Mesendoderm (in vitro differentiated cells): Measurements from ENCODE around the gene RUNX2.

ENCODE experiments used
- DNase-seq: peaks from one replicate; pipeline ENCODE4 v3.0.0; 2013
- H2AK5ac ChIP-seq: 2 replicates; pipeline ENCODE4 v1.6.1; 2013; ENCODE audit warnings: low read length, inconsistent platforms
- H2BK120ac ChIP-seq: 2 replicates; pipeline ENCODE4 v1.6.1; 2013; ENCODE audit warnings: low read depth, mild to moderate bottlenecking, low read length, moderate library complexity, mixed read lengths
- H2BK15ac ChIP-seq: replicated peaks from 2 replicates; pipeline ENCODE4 v1.6.1; 2013; ENCODE audit warnings: low read depth, mild to moderate bottlenecking, moderate library complexity
- H2BK5ac ChIP-seq: 2 replicates; pipeline ENCODE4 v1.6.1; 2013; ENCODE audit warnings: low read length, inconsistent platforms
- H3K18ac ChIP-seq: 2 replicates; pipeline ENCODE4 v1.6.1; 2013; ENCODE audit warnings: mild to moderate bottlenecking, low read length, mixed read lengths
- H3K23ac ChIP-seq: one replicate; pipeline ENCODE4 v1.6.1; 2013; ENCODE audit warnings: low read length
- H3K27ac ChIP-seq: 2 replicates; pipeline ENCODE4 v1.5.1; 2013; ENCODE audit warnings: low read depth, mild to moderate bottlenecking, inconsistent platforms, low read length, moderate library complexity
- H3K27me3 ChIP-seq: 2 replicates; pipeline ENCODE4 v1.6.1; 2013; ENCODE audit warnings: low read length, control low read depth, mild to moderate bottlenecking, inconsistent platforms; ENCODE audit not compliant: insufficient read depth, poor library complexity
- H3K36me3 ChIP-seq: 2 replicates; pipeline ENCODE4 v1.6.1; 2013; ENCODE audit warnings: low read length, inconsistent platforms; ENCODE audit not compliant: control insufficient read depth, insufficient read depth
- H3K4ac ChIP-seq: one replicate; pipeline ENCODE4 v1.6.1; 2013; ENCODE audit warnings: low read depth, mild to moderate bottlenecking, low read length, moderate library complexity
- H3K4me1 ChIP-seq: 2 replicates; pipeline ENCODE4 v1.6.1; 2013; ENCODE audit warnings: low read depth, low read length, inconsistent platforms; ENCODE audit not compliant: control insufficient read depth
- H3K4me2 ChIP-seq: 2 replicates; pipeline ENCODE4 v1.6.1; 2013; ENCODE audit warnings: low read length
- H3K4me3 ChIP-seq: 2 replicates; pipeline ENCODE4 v1.5.1; 2013; ENCODE audit warnings: mild to moderate bottlenecking, low read length
- H3K56ac ChIP-seq: one replicate; pipeline ENCODE4 v1.6.1; 2013; ENCODE audit warnings: low read length
- H3K79me1 ChIP-seq: 2 replicates; pipeline ENCODE4 v1.6.1; 2013; ENCODE audit warnings: low read length, inconsistent platforms
- H3K79me2 ChIP-seq: 2 replicates; pipeline ENCODE4 v1.6.1; 2013; ENCODE audit warnings: mild to moderate bottlenecking, low read length; ENCODE audit not compliant: control insufficient read depth, insufficient read depth
- H3K9ac ChIP-seq: 2 replicates; pipeline ENCODE4 v1.6.1; 2013; ENCODE audit warnings: low read length, inconsistent platforms
- H4K5ac ChIP-seq: one replicate; pipeline ENCODE4 v1.6.1; 2013; ENCODE audit warnings: low read length
- H4K8ac ChIP-seq: one replicate; pipeline ENCODE4 v1.6.1; 2013; ENCODE audit warnings: low read depth, mild to moderate bottlenecking, control low read depth, low read length, moderate library complexity
- WGBS: extraction: QIAGEN DNeasy Blood & Tissue Kit; methylation state at CpG from one replicate; pipeline ENCODE4 v1.1.7; 2013; ENCODE audit warnings: low lambda C conversion rate, missing lambda C conversion rate; ENCODE audit not compliant: insufficient coverage; ENCODE audit errors: extremely low coverage; 5-methylcytosine and 5-hydroxymethylcytosine counted together

The RUNX2 gene

DNA sequence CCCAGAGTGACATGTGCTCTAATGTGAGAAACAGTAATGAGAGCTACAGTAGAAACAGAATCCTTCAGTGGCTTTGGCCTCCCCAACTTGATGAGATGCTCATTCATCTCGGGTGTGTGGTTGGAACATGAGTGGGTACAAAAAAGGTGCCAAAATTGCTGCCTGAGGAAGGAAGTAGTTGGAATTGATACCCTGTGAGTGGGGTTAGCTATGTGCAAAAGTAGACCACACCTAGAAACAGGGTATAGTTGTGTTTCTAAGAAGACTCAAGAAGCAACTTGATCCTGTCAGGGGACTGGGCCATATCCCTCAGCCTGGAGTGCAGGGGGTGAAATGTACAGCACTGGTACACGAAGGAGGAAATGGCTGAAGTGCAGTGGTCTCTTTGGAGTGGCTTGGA, 256.0 kb downstream of the RUNX2 start:
- H3K4me1 ChIP-seq, result no peaks in the 10 kb centered on the region
- no peak overlapping the region for H3K4me3 ChIP-seq
- no peak overlapping the region for H3K18ac ChIP-seq
- no peaks in the 10 kb centered on the region for H3K79me2 ChIP-seq
- no peaks in the 10 kb centered on the region for H3K79me1 ChIP-seq
- no peak overlapping the region for H4K5ac ChIP-seq
- H3K9ac ChIP-seq, result no peak overlapping the region
- no CpG with 5 or more reads among the region's 2 CpGs for WGBS
- no peak overlapping the region for H3K4me2 ChIP-seq
- H3K27ac ChIP-seq, result no peak overlapping the region
- DNase-seq, result no peak
- no peak overlapping the region for H2BK5ac ChIP-seq
- no peaks in the 10 kb centered on the region for H3K36me3 ChIP-seq
- H2BK15ac ChIP-seq, result no peak overlapping the region
- no peak overlapping the region for H3K56ac ChIP-seq
- no peaks in the 10 kb centered on the region for H3K27me3 ChIP-seq
- H2AK5ac ChIP-seq, result no peak overlapping the region
- no peak overlapping the region for H4K8ac ChIP-seq
- H3K4ac ChIP-seq, result no peak overlapping the region
- no peak overlapping the region for H3K23ac ChIP-seq
- H2BK120ac ChIP-seq, result no peak overlapping the region

GRCh38 chr6:45586216-45587171, 258.4 kb downstream of the RUNX2 start:
- Histone ChIP-seq H3K23ac (no peak overlapping the region), H3K18ac (no peak overlapping the region), H3K9ac (no peak overlapping the region), H2AK5ac (no peak overlapping the region), H2BK15ac (no peak overlapping the region), H3K56ac (no peak overlapping the region), H3K4me2 (no peak overlapping the region), H3K4me3 (no peak overlapping the region), H3K27ac (no peak overlapping the region), H3K79me1 (no peaks in the 10 kb centered on the region), H3K27me3 (no peaks in the 10 kb centered on the region), H4K8ac (no peak overlapping the region), H3K4ac (no peak overlapping the region), H3K79me2 (no peaks in the 10 kb centered on the region), H4K5ac (no peak overlapping the region), H3K36me3 (no peaks in the 10 kb centered on the region), H3K4me1 (no peaks in the 10 kb centered on the region), H2BK120ac (no peak overlapping the region), H2BK5ac (no peak overlapping the region)
- no CpG with 5 or more reads among the region's 13 CpGs for WGBS
- peak; percentile 43 for DNase-seq

DNA sequence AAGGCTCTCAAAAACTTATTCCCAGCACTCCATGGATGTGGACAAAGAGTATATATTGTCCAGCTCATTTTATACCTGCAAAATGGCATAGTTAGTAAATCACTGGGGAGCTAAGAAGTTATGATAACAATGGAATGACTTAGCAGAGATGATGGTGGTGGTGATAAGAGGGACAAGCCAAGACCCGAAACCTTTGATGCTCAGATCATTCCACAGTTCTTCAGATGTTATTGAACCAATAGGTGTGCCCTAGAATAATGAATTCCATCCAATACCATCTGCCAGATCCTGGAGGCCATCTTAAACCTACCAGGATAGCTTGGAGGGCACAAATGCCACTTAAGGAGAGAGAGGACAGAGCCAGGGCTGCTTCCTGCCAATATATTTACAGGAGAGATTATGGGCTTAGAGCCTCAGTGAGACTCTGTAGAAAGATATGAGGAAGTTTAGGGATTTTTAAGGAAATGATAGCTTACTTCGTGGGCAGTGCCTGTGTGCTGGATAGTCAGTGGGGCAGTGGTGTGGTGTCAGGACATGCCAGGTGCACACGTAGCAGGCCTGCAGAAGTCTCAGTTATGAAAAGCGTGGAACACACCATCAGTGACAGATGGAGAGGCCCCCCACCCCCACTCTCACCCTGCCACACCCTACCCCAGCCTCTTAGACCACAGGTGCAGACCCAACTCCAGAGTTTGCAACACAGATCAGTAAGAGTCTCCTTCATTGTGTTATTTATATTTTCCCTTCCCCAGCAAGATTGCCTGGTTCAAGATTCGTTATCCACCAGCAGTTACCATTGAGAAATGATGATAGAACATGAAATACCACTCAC, 259.3 kb downstream of the RUNX2 start:
- Histone ChIP-seq H3K23ac (no peak overlapping the region), H4K8ac (no peak overlapping the region), H3K4ac (no peak overlapping the region), H3K27me3 (no peaks in the 10 kb centered on the region), H2BK5ac (no peak overlapping the region), H3K79me2 (no peaks in the 10 kb centered on the region), H3K4me2 (no peak overlapping the region), H3K27ac (no peak overlapping the region), H2BK120ac (no peak overlapping the region), H4K5ac (no peak overlapping the region), H3K79me1 (no peaks in the 10 kb centered on the region), H3K4me3 (no peak overlapping the region), H3K18ac (no peak overlapping the region), H3K56ac (no peak overlapping the region), H3K4me1 (peaks cover 2% of the 10 kb centered on the region), H3K9ac (no peak overlapping the region), H3K36me3 (no peaks in the 10 kb centered on the region), H2BK15ac (no peak overlapping the region), H2AK5ac (no peak overlapping the region)
- no CpG with 5 or more reads among the region's 5 CpGs for WGBS
- DNase-seq, result no peak

- no CpG with 5 or more reads among the region's 3 CpGs for WGBS
- no peak overlapping the region for H2BK5ac ChIP-seq
- no peak overlapping the region for H4K5ac ChIP-seq
- no peak overlapping the region for H3K56ac ChIP-seq
- no peak overlapping the region for H3K4ac ChIP-seq
- DNase-seq, result no peak
- no peak overlapping the region for H3K18ac ChIP-seq
- no peak overlapping the region for H3K4me3 ChIP-seq
- no peak overlapping the region for H3K9ac ChIP-seq
- H2BK120ac ChIP-seq, result no peak overlapping the region
- H3K4me2 ChIP-seq, result no peak overlapping the region
- H3K27me3 ChIP-seq, result no peaks in the 10 kb centered on the region
- H4K8ac ChIP-seq, result no peak overlapping the region
- H3K4me1 ChIP-seq, result peaks cover 2% of the 10 kb centered on the region
- no peak overlapping the region for H3K23ac ChIP-seq
- H3K36me3 ChIP-seq, result no peaks in the 10 kb centered on the region
- H3K79me1 ChIP-seq, result no peaks in the 10 kb centered on the region
- H3K27ac ChIP-seq, result no peak overlapping the region
- H2AK5ac ChIP-seq, result no peak overlapping the region
- H3K79me2 ChIP-seq, result no peaks in the 10 kb centered on the region
- H2BK15ac ChIP-seq, result no peak overlapping the region
Observed at GRCh38 chr6:45589367-45589766, 261.2 kb downstream of the RUNX2 start.

GRCh38 chr6:45590226-45590625, 262.1 kb downstream of the RUNX2 start:
- Histone ChIP-seq H3K4ac (no peak overlapping the region), H2AK5ac (no peak overlapping the region), H4K5ac (no peak overlapping the region), H3K9ac (no peak overlapping the region), H3K23ac (no peak overlapping the region), H3K18ac (no peak overlapping the region), H3K4me3 (no peak overlapping the region), H2BK5ac (no peak overlapping the region), H2BK15ac (no peak overlapping the region), H3K79me1 (no peaks in the 10 kb centered on the region), H3K27me3 (no peaks in the 10 kb centered on the region), H4K8ac (no peak overlapping the region), H3K79me2 (no peaks in the 10 kb centered on the region), H2BK120ac (no peak overlapping the region), H3K4me2 (no peak overlapping the region), H3K4me1 (peaks cover 2% of the 10 kb centered on the region), H3K27ac (no peak overlapping the region), H3K56ac (no peak overlapping the region), H3K36me3 (no peaks in the 10 kb centered on the region)
- DNase-seq, result no peak
- WGBS, result no CpG with 5 or more reads among the region's 4 CpGs
